IPS-NIHi11 (cell line): ENCODE measurements around the gene GFOD1.
"Not testable (repeated sequence)": the region's sequence is repeated elsewhere in the genome, so short reads cannot be mapped to it uniquely, and the experiment has no call there.

ENCODE experiments used
- DNase-seq: peaks from one replicate; pipeline ENCODE4 v3.0.0; 2012; ENCODE audit warnings: mixed read lengths, low spot score

GFOD1 gene

GRCh38 chr6:13439644-13440043 lies 47.8 kb downstream of the GFOD1 start:
- no peak for DNase-seq

DNA sequence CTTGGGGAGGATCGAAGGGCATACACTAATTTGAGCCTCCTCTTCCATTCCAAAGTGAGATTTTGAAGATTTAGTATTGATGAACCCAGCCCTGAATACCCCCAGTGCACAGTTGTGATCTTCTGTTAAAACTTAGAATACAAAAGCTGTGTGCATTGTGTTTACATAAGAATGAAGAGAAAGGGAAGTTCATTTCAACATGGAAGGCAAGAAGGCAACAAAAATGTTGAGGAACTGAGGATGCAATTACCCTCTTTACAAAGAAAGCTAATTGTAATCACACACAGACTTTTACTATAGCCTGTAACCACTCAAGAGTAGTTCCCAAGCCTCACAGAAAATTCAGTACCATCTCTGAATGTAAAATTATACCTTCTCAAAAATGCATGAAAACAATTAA lies 49.3 kb downstream of the GFOD1 start:
- no peak for DNase-seq

DNA sequence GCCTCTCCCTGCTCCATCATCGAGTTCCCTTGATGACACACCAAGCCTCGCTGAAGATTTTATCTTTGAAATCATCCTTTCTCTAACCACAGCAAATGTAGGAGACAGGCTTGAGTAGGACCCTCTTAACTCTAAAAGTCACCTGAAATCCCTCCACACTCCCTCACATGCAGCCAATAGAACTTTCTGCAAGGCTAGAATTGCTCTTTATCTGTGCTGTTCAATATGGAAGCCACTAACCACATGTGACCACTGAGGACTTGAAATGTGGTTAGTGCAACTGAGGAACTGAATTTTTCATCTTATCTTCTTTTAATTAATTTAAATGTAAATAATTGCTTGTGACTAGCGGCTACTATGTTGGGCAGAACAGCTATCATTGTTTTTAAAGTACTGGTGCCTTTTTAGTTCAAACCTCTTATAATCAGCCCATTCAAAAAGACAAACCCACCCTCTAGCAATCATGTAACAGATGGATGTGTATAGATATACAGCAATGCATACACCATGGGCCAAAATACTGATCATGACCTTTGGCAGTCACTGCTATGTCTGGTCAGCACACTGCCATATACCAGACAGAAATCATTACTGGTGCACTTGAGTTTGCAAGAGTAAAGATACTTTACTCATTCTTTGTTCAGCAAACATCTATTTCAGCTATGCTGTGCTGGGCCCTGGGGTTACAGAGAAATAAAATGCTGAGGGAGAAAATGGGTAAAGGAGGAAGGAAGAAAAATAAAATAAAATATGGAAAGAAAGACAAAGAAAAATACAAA lies 50.0 kb downstream of the GFOD1 start:
- DNase-seq = no peak

DNA sequence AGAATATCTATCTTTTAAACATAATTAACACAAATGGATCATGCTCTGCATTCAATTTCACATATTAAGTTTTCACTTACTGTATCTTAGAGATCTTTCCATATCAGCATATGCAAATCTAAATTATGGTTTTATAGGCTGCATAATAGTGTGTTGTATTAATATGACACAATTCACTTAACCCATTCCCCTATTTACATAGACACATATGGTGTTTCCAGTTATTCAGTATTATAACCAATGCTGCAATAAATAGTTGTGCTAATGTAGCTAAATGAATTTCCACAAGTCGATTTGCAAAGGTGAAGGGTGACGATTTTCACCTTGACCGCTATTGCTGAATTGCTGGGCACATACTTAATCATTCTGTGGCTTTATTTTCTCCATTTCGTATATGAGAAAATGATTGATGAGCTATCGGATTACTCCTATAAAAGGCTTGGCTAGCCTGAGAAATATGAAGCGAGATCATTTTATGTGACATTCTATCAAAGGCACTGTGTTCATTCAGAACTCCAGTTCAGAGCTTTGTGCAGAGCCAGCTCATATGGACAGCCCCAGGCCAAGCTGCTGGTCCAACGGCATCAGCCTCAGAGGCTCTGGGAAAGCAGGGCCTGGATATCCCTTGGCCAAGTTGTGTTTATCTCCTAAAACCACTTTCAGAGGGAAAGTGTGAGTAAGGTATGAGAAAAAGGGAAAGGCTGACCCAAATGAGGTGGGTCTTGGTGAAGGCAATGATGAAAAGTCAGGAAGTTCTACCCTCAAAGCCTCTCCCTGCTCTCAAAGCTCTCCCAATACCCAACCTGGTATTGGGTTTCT lies 50.8 kb downstream of the GFOD1 start:
- no peak for DNase-seq

GRCh38 chr6:13435477-13436246 lies 51.7 kb downstream of the GFOD1 start:
- DNase-seq = no peak

GRCh38 chr6:13434777-13435176 lies 52.6 kb downstream of the GFOD1 start:
- DNase-seq = no peak

DNA sequence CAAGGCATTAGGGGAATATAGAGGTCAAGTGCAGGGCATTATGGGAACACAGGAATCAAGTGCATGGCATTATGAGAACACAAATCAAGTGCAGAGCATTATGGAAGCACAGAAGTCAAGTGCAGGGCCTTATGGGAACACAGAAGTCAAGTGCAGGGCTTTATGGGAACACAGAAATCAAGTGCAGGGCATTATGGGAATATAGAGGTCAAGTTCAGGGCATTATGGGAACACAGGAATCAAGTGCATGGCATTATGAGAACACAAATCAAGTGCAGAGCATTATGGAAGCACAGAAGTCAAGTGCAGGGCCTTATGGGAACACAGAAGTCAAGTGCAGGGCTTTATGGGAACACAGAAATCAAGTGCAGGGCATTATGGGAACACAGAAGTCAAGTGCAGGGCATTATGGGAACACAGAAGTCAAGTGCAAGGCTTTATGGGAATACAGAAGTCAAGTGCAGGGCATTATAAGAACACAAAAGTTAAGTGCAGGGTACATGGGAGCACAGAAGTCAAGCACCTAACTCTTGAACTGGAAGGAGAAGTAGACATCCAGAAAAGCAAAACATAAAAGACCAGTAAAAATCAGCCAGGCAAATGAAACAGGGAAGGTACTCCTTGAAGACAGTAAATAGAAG lies 53.1 kb downstream of the GFOD1 start:
- not testable (repeated sequence) for DNase-seq

- DNase-seq = no peak
These were observed 53.7 kb downstream of the GFOD1 start for GRCh38 chr6:13433709-13434121.

GRCh38 chr6:13432526-13433184 lies 54.7 kb downstream of the GFOD1 start:
- DNase-seq = no peak

- no peak for DNase-seq
These were observed 55.4 kb downstream of the GFOD1 start for GRCh38 chr6:13431861-13432465.

- no peak for DNase-seq
These were observed 56.2 kb downstream of the GFOD1 start for GRCh38 chr6:13431059-13431656.

DNA sequence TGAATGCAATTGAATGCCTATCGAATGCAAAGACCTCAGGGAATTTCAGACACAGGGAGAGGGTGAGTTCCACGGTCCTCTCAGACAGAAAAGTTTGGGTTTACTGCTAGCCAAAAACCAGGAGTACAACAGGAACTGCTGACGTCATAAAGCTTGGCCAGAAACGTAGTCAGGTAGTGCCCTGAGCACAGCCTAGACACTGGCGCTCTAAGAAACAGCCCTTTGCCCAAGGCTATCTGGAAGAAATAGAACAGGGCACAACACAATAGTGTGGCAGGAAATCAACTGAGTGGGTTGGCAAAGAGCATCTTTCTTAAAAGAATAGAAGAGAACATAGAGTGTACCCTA lies 58.0 kb downstream of the GFOD1 start:
- no peak for DNase-seq

GRCh38 chr6:13428583-13429405 lies 58.6 kb downstream of the GFOD1 start:
- DNase-seq = no peak

- peak; percentile 32 for DNase-seq
These were observed 59.4 kb downstream of the GFOD1 start for GRCh38 chr6:13427801-13428582.

DNA sequence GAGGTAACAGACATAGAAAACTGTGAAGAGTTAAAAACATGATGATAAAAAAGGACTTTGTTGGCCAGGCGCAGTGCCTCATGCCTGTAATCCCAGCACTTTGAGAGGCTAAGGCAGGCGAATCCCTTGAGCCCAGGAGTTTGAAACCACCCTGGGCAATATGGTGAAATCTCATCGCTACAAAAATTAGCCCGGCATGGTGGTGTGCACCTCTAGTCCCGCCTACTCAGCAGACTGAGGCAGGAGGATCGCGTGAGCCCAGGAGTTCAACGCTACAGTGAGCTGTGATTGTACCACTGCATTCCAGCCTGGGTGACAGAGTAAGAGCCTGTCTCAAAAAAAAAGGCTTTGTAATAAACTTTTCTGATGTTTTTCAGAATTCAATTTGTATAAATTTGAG lies 60.1 kb downstream of the GFOD1 start:
- no peak for DNase-seq

DNA sequence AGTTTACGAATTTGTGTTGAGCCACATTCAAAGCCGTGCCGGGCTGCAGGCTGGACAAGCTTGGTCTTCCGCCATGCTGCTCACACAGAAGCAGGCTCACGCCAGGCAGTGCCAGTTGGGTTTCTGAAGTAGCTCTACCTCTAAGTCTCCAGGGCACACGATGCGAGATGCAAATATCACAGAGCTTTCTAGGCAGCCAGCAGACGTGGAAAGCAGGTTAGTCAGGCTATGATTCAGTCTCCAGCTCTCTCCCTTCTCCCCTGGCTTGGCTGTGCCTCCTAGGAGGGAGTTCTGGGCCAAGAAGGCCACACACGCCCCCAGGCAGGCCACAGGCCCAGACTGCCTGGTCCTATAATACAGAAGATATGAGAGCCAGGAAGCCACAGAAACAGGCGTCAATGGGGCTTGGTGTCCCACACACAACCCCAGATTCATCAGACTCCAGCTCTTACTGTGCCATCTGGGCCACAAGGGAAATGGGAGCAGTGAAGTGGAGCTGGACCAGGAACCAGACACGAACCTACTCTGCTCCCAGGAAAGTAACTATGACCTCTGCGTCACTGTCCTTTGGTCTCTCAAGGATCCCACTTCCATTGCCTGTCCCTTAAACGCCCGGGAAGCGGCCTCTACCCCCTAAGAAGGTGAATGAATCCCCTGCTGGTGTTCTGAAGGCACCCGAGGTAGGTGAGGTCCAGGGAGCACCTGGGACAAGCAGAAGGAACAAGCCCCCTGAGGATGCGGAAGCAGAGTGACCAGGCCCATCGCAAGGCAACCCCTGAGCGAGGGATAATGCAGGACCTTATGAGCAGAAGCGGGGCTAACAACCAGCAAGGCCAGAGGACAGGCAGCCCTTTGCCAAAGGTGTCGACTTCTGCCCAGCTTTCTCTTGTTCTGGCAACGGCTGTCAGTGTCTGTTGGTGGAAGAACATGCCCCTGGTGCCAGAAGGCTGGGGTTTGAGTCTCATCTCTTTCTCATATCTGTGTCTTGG lies 61.2 kb downstream of the GFOD1 start:
- DNase-seq = no peak

DNA sequence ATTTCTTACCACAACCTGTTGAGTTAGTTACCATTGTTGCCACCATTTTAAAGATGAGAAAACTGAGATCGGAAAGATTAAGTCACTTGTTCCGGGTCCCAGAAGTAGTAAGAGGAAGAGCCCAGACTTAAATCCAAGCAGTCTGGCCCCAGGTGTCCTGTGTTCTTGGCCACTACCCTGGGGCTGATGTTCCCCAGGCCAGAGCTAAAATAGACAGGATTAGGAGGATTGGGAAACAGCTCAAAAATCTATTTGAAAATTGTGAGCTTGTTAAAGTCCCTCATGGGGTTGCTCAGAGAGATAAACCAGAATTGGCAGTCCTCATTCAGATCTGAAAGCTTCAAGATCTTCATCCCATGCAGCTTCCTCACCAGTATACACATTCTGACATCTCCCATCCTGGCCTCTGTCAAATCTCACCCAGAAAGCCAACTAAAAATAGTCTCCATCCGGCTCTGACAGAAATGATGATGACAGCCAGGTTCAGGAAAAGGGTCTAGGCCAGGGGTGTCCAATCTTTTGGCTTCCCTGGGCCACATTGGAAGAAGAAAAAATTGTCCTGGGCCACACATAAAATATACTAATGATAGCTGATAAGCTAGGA lies 62.0 kb downstream of the GFOD1 start:
- no peak for DNase-seq
